GM23338 (cell line): ENCODE data around the gene C22orf15. TPM values are rescaled to one million over a fixed set of nuclear protein-coding genes. Genes with fewer than 3 reads are reported as not detected.

Source experiments
- ATAC-seq: fragments of 200-7000 bp; cut with Tn5 transposase; 3 replicates; pipeline ENCODE4 v1.9.1; 2020
- DNase-seq: peaks from one replicate; pipeline ENCODE4 v3.0.0-alpha.2; 2015; ENCODE audit warnings: low spot score
- H2AFZ ChIP-seq: fragments of 200-600 bp; sonication (generic); 2 replicates; pipeline ENCODE4 v1.8.0; 2016; ENCODE audit warnings: antibody characterized with exemption, mild to moderate bottlenecking, moderate library complexity
- H3F3A ChIP-seq: fragments of 200-600 bp; sonication (generic); replicated peaks from 2 replicates; pipeline ENCODE4 v1.8.0; 2017; ENCODE audit warnings: antibody characterized with exemption, mixed run types, low read depth
- H3K27ac ChIP-seq: fragments of 200-600 bp; sonication (generic); 2 replicates; pipeline ENCODE4 v1.6.1; 2016; ENCODE audit warnings: low read depth
- H3K27me3 ChIP-seq: fragments of 200-600 bp; sonication (generic); 2 replicates; pipeline ENCODE4 v1.8.0; 2016; ENCODE audit warnings: mild to moderate bottlenecking, mixed run types, moderate library complexity; ENCODE audit not compliant: insufficient read depth
- H3K36me3 ChIP-seq: fragments of 200-600 bp; sonication (generic); 2 replicates; pipeline ENCODE4 v1.8.0; 2016; ENCODE audit warnings: mild to moderate bottlenecking; ENCODE audit not compliant: insufficient read depth
- H3K4me1 ChIP-seq: fragments of 200-600 bp; sonication (generic); 2 replicates; pipeline ENCODE4 v1.8.0; 2016; ENCODE audit warnings: mild to moderate bottlenecking, moderate library complexity; ENCODE audit not compliant: insufficient read depth
- H3K4me2 ChIP-seq: fragments of 200-600 bp; sonication (generic); 2 replicates; pipeline ENCODE4 v1.7.1; 2017; ENCODE audit warnings: mixed run types
- H3K4me3 ChIP-seq: fragments of 200-600 bp; sonication (generic); 2 replicates; pipeline ENCODE4 v1.6.1; 2016; ENCODE audit warnings: mixed run types
- H3K79me2 ChIP-seq: fragments of 200-600 bp; sonication (generic); replicated peaks from 2 replicates; pipeline ENCODE4 v1.8.0; 2017; ENCODE audit warnings: mild to moderate bottlenecking; ENCODE audit not compliant: insufficient read depth
- H3K9me2 ChIP-seq: fragments of 200-600 bp; sonication (generic); 2 replicates; pipeline ENCODE4 v1.8.0; 2017; ENCODE audit not compliant: insufficient read depth
- H4K20me1 ChIP-seq: fragments of 200-600 bp; sonication (generic); replicated peaks from 2 replicates; pipeline ENCODE4 v1.8.0; 2017; ENCODE audit warnings: mild to moderate bottlenecking; ENCODE audit not compliant: insufficient read depth
- H3K27ac Mint-ChIP-seq: 2 replicates; pipeline ENCODE4 v1.8.0; 2020; ENCODE audit warnings: inconsistent platforms, mild to moderate bottlenecking, moderate library complexity, mixed read lengths
- H3K27me3 Mint-ChIP-seq: 3 replicates; pipeline ENCODE4 v1.8.0; 2022; ENCODE audit warnings: low read depth, mild to moderate bottlenecking, moderate library complexity, mixed read lengths, inconsistent platforms; ENCODE audit not compliant: insufficient read depth, poor library complexity
- H3K36me3 Mint-ChIP-seq: 3 replicates; pipeline ENCODE4 v1.8.0; 2021; ENCODE audit warnings: low read depth, mild to moderate bottlenecking, inconsistent platforms, moderate library complexity, mixed read lengths
- H3K4me1 Mint-ChIP-seq: 3 replicates; pipeline ENCODE4 v1.8.0; 2020; ENCODE audit warnings: mild to moderate bottlenecking, inconsistent platforms, mixed read lengths
- H3K4me3 Mint-ChIP-seq: 3 replicates; pipeline ENCODE4 v1.8.0; 2021; ENCODE audit warnings: moderate library complexity, mild to moderate bottlenecking, inconsistent platforms, mixed read lengths
- H3K9me3 Mint-ChIP-seq: 3 replicates; pipeline ENCODE4 v1.8.0; 2020; ENCODE audit warnings: moderate library complexity, mild to moderate bottlenecking, inconsistent platforms, mixed read lengths
- CREB1 ChIP-seq: fragments of 250-450 bp; sonication (Bioruptor Pico); IDR thresholded peaks from 2 replicates; pipeline ENCODE4 v1.5.0; 2020; ENCODE audit warnings: low read depth, mild to moderate bottlenecking, moderate library complexity
- CTCF ChIP-seq, 2 experiments: fragments of 200-600 bp in 1 of 2; sonication (generic) in 1 of 2; conservative IDR thresholded peaks; 2 replicates each; pipeline versions ENCODE4 v1.5.1 to v1.6.1; 2016 to 2017; ENCODE audit warnings: antibody characterized with exemption in 2 of 2, low read depth in 2 of 2, mild to moderate bottlenecking in 2 of 2, moderate library complexity in 1 of 2
- EZH2 ChIP-seq: fragments of 200-600 bp; sonication (generic); IDR thresholded peaks from one replicate; pipeline ENCODE4 v1.8.0; 2017; ENCODE audit warnings: antibody characterized with exemption, mild to moderate bottlenecking, low read depth; ENCODE audit not compliant: unreplicated experiment
- EZH2phosphoT487 ChIP-seq: fragments of 200-600 bp; sonication (generic); IDR thresholded peaks from one replicate; pipeline ENCODE4 v1.8.1; 2018; ENCODE audit warnings: antibody characterized with exemption; ENCODE audit not compliant: unreplicated experiment
- JUNB ChIP-seq: IDR thresholded peaks from one replicate; pipeline ENCODE4 v1.6.1; 2016; ENCODE audit warnings: antibody characterized with exemption; ENCODE audit not compliant: unreplicated experiment
- NANOG ChIP-seq: IDR thresholded peaks from 2 replicates; pipeline ENCODE4 v1.6.1; 2016; ENCODE audit warnings: antibody characterized with exemption, borderline replicate concordance
- POLR2AphosphoS5 ChIP-seq: IDR thresholded peaks from 2 replicates; pipeline ENCODE4 v1.6.1; 2016; ENCODE audit warnings: antibody characterized with exemption, low read depth
- STAT1 ChIP-seq: IDR thresholded peaks from one replicate; pipeline ENCODE4 v1.6.1; 2016; ENCODE audit warnings: antibody characterized with exemption; ENCODE audit not compliant: unreplicated experiment
- ZNF114 ChIP-seq: fragments of 250-450 bp; sonication (Bioruptor Pico); IDR thresholded peaks from 2 replicates; pipeline ENCODE4 v1.5.0; 2020; ENCODE audit warnings: mild to moderate bottlenecking, moderate library complexity
- ZNF331 ChIP-seq: fragments of 250-450 bp; sonication (Bioruptor Pico); IDR thresholded peaks from 2 replicates; pipeline ENCODE4 v1.5.0; 2020; ENCODE audit warnings: low read depth, mild to moderate bottlenecking, moderate library complexity
- ZNF462 ChIP-seq: fragments of 250-450 bp; sonication (Bioruptor Pico); IDR thresholded peaks from 2 replicates; pipeline ENCODE4 v1.5.0; 2020; ENCODE audit warnings: mild to moderate bottlenecking, moderate library complexity
- polyA plus RNA-seq: library from polyadenylated mRNA; unstranded; fragments of >200 nt; fragmentation: Nextera tagmentation; extraction: Ambion mirVana; gene quantifications from 2 replicates; pipeline ENCODE4 v1.2.1, GENCODE V29; 2016
- total RNA-seq: library from RNA; depleted of rRNA; stranded (reverse); fragments of >200 nt; shearing (Covaris generic); gene quantifications from 2 replicates; pipeline ENCODE4 v1.2.3, GENCODE V29; 2014
- TF ChIP-seq, protein P1 (sequence below): IDR thresholded peaks from 2 replicates; pipeline ENCODE4 v1.6.1; 2016; ENCODE audit warnings: antibody characterized with exemption
- TF ChIP-seq, protein P2 (sequence below): IDR thresholded peaks from one replicate; pipeline ENCODE4 v1.6.1; 2018; ENCODE audit warnings: antibody characterized with exemption; ENCODE audit not compliant: unreplicated experiment

C22orf15 gene
- total and polyA plus RNA-seq, 2 experiments from 2014 or later = 3.6 to 9.3 TPM

DNA sequence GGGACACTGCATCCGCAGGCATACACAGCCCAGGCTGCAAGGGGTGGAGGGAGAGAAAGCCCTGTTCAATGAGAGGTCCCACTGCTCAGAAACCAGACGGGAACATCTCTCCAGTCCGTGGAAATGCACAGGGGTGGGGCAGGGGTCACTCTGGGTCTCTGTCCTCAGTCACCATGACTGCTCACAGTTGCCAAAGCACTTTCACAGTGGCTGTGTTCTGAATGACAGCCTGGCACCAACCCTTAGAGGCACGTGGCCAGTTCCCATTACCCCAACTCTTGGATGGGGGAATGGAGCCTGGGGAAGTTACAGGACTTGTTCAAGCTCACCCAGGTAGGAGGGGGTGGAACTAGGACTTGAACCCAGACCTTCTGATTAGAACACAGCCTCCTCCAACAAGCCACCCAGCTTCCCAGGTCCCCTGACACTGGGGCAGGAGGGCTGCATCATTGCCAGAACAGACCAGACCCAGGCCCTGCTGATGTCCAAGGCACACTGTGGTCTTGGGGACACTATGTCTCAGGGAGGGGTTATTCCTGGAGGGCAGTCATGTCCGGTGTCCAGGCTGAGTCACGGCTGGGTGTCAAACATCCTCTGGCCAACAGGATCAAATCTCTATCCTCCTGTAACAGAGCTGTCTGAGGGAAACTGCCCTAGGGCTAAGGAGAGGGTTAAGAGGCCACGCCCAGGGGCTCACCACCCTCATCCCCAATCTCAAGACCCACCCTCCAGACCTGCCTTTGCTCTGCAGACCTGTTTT lies 20.1 kb upstream of the C22orf15 start:
- no peak overlapping the region for H2AFZ ChIP-seq
- peaks cover 6% of the 10 kb centered on the region for H3K27me3 Mint-ChIP-seq
- H3K27ac ChIP-seq = no peak overlapping the region
- no peak for ATAC-seq
- peaks cover 20% of the 10 kb centered on the region for H3K36me3 Mint-ChIP-seq
- H3K4me3 Mint-ChIP-seq = no peak overlapping the region
- H3K36me3 ChIP-seq = no peaks in the 10 kb centered on the region
- H3K4me1 Mint-ChIP-seq = peaks cover 2% of the 10 kb centered on the region; the same call in 1 of the 3 replicates
- DNase-seq = no peak
- no peaks in the 10 kb centered on the region for H3K4me1 ChIP-seq
- no peaks in the 10 kb centered on the region for H4K20me1 ChIP-seq
- no peak overlapping the region for H3K4me3 ChIP-seq
- no peaks in the 10 kb centered on the region for H3K27me3 ChIP-seq
- H3K4me2 ChIP-seq = no peak overlapping the region
- no peak overlapping the region for H3K27ac Mint-ChIP-seq
- no peaks in the 10 kb centered on the region for H3K79me2 ChIP-seq
- no peaks in the 10 kb centered on the region for H3F3A ChIP-seq
- TF ChIP-seq ZNF331 (no peak), POLR2AphosphoS5 (no peak), NANOG (no peak), STAT1 (no peak), JUNB (no peak), CTCF (conservative IDR thresholded peaks at IDR 0.05; ENCODE audit: low read depth in 2 of 2) (no peak), ZNF114 (no peak), CREB1 (CRISPR knock-in tag) (no peak), EZH2 (no peak), ZNF462 (CRISPR knock-in tag) (no peak), EZH2phosphoT487 (no peak)
- TF ChIP-seq, protein P1, sequence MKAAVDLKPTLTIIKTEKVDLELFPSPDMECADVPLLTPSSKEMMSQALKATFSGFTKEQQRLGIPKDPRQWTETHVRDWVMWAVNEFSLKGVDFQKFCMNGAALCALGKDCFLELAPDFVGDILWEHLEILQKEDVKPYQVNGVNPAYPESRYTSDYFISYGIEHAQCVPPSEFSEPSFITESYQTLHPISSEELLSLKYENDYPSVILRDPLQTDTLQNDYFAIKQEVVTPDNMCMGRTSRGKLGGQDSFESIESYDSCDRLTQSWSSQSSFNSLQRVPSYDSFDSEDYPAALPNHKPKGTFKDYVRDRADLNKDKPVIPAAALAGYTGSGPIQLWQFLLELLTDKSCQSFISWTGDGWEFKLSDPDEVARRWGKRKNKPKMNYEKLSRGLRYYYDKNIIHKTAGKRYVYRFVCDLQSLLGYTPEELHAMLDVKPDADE = no peak
- TF ChIP-seq, protein P2, sequence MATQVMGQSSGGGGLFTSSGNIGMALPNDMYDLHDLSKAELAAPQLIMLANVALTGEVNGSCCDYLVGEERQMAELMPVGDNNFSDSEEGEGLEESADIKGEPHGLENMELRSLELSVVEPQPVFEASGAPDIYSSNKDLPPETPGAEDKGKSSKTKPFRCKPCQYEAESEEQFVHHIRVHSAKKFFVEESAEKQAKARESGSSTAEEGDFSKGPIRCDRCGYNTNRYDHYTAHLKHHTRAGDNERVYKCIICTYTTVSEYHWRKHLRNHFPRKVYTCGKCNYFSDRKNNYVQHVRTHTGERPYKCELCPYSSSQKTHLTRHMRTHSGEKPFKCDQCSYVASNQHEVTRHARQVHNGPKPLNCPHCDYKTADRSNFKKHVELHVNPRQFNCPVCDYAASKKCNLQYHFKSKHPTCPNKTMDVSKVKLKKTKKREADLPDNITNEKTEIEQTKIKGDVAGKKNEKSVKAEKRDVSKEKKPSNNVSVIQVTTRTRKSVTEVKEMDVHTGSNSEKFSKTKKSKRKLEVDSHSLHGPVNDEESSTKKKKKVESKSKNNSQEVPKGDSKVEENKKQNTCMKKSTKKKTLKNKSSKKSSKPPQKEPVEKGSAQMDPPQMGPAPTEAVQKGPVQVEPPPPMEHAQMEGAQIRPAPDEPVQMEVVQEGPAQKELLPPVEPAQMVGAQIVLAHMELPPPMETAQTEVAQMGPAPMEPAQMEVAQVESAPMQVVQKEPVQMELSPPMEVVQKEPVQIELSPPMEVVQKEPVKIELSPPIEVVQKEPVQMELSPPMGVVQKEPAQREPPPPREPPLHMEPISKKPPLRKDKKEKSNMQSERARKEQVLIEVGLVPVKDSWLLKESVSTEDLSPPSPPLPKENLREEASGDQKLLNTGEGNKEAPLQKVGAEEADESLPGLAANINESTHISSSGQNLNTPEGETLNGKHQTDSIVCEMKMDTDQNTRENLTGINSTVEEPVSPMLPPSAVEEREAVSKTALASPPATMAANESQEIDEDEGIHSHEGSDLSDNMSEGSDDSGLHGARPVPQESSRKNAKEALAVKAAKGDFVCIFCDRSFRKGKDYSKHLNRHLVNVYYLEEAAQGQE = no peak
- H3K9me3 Mint-ChIP-seq = no peaks in the 10 kb centered on the region; the same call in 2 of the 3 replicates
- no peaks in the 10 kb centered on the region for H3K9me2 ChIP-seq
